GM18951 (cell line): ENCODE measurements around the gene DSN1.
"Not testable (repeated sequence)": the region's sequence is repeated elsewhere in the genome, so short reads cannot be mapped to it uniquely, and the experiment has no call there.

Experiments used
- POLR2A ChIP-seq: IDR thresholded peaks from 4 replicates; pipeline ENCODE4 v1.6.1; 2011; ENCODE audit warnings: mild to moderate bottlenecking; ENCODE audit not compliant: insufficient read length, insufficient read depth; ENCODE audit errors: extremely low read depth
- in situ Hi-C: fragments of 300-500 bp; cut with MboI; formaldehyde crosslinking; loops from one replicate; pipeline ENCODE4 v1.12.0; 2022; ENCODE audit warnings: low sequenced_read_pairs, mixed read lengths, inconsistent platforms; ENCODE audit not compliant: unreplicated experiment

DSN1 gene

GRCh38 chr20:36804425-36804824 lies 30.9 kb upstream of the DSN1 start:
- TF ChIP-seq POLR2A: no peak
- in situ Hi-C loops: no loop called here

- TF ChIP-seq POLR2A: no peak
- in situ Hi-C loops: no loop called here
Observed at GRCh38 chr20:36802326-36803222, 29.0 kb upstream of the DSN1 start.

- in situ Hi-C loops: no loop called here
- no peak for TF ChIP-seq POLR2A
Observed at GRCh38 chr20:36800410-36800809, 26.8 kb upstream of the DSN1 start.

DNA sequence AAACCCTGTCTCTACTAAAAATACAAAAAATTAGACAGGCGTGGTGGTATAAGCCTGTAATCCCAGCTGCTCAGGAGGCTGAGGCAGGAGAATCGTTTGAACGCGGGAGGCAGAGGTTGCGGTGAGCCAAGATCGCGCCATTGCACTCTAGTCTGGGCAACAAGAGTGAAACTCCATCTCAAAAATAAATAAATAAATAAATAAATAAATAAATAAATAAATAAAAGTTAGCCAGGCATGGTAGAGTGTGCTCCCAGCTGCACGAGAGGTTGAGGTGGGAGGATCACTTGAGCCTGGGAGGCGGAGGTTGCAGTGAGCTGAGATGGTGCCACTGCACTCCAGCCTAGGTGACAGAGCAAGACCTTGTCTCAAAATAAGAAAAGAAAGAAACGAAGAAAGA lies 25.8 kb upstream of the DSN1 start:
- in situ Hi-C loops: not testable (repeated sequence)

- in situ Hi-C loops: no loop called here
Observed at GRCh38 chr20:36796875-36797274, 23.3 kb upstream of the DSN1 start.

DNA sequence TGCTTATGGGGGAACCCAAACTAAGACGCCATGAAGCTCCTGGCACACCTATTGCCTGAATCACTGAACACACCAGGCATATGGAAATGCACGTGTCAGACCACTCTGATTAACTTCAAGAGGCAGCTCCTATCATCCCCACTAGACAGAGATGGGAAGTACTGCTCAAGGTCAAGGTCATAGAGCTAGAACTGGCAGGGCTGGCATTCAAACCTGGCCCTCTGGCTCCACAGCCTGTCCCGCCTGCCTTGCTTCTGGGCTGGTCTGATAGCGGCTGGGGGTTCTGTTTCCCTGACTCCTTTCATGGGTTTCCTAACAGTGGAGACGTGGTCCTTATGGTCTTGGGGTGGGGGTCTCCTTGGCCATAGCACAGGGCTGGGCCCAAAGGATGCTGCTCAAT lies 22.6 kb upstream of the DSN1 start:
- no peak for TF ChIP-seq POLR2A
- in situ Hi-C loops: no loop called here

More at GRCh38 chr20:36796875-36797274, 23.3 kb upstream of the DSN1 start:
- TF ChIP-seq POLR2A: no peak

DNA sequence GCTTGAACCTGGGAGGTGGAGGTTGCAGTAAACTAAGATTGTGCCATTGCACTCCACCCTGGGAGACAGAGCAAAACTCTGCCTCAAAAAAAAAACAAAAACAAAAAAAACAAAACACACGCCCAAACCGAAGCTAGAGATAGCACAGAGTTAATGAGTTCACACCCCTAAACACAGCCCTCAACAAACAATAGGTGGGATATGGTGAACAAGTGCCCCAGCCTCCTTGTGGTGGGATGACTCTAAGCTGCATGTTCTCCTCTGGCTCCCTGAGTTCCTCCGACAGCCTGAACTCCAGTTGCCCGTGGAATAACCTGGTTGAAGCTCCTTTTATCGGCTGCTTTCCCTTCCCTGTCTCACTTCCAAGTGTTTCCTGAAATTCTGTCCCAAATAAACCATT lies 22.1 kb upstream of the DSN1 start:
- in situ Hi-C loops: no loop called here
- TF ChIP-seq POLR2A: no peak

- TF ChIP-seq POLR2A: no peak
- in situ Hi-C loops: no loop called here
Observed at GRCh38 chr20:36794116-36794474, 20.5 kb upstream of the DSN1 start.

DNA sequence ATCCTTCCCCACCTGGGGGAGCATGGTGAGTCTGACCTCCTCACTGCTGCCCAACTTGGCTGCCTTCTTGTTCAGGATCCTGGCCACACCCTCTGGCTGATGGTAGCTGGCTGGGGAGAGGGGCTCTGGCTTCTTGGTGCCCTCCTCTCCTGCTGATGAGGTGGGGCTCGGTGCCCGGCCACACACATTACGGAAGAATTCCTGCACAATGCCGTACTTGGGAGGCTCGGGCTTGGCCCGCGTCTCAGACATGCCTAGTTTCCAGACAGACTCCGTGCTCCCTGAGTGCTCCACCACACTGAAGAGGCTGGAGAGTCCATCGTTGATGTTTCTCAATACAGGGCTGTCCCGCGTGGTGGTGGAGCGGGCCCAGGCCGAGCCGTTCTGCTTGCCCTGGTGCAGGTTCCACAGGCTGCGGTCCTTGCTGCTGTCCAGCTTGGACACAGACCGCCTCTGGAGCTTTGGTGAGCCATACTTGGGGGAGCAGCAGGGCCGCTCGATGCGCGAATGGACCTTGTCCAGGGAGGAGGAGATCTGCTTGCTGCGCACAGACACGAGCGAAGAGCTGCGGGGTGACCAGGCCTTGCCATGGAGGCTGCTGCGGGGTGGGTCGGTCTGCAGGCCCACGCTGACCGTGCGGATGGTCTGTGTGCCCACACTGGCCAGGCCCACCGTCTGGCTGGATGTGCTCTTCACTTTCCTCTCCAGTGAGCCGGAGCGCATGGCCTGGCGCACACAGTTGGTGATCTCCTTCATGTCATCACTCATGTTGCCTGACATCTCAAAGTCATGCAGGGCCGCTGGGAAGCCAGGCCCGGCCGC lies 19.9 kb upstream of the DSN1 start:
- in situ Hi-C loops: no loop called here
- TF ChIP-seq POLR2A: no peak

DNA sequence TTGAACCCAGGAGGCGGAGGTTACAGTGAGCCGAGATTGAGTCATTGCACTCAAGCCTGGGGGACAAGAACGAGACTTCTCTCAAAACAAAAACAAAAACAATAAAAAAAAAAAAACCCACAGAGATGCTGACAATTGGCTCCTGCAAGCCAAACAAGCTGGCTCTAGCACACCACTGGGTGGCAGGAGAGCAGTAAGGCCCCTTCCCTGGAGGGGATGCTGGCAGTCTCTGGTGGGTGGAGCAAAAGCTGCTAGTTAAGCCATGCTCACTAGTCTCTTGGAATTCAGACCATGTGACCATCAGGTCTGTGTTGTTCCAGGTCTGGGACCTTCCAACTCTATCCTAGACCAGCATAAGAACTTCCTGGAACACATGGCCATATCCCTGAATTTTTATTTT lies 18.9 kb upstream of the DSN1 start:
- in situ Hi-C loops: no loop called here
- TF ChIP-seq POLR2A: no peak

- in situ Hi-C loops: no loop called here
- no peak for TF ChIP-seq POLR2A
Observed at GRCh38 chr20:36791862-36792261, 18.3 kb upstream of the DSN1 start.

DNA sequence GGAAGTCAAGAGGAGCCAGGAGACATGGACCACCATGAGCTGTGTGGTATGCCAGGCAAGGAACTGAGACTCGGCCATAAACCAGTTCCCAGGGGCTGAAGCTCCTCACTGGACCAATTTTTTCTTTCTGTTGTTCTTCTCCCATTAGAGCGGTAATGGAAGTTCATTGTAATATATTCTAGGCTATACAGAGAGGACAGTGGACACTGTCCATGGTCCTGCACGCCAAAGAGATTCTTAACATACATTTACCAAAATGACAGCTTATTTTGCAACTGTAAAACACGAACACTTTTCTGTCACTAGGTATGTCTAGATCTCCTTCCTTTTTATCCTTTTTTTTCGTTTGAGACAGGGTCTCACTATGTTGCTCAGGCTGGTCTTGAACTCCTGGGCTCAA lies 13.1 kb upstream of the DSN1 start:
- in situ Hi-C loops: no loop called here
- TF ChIP-seq POLR2A: no peak

DNA sequence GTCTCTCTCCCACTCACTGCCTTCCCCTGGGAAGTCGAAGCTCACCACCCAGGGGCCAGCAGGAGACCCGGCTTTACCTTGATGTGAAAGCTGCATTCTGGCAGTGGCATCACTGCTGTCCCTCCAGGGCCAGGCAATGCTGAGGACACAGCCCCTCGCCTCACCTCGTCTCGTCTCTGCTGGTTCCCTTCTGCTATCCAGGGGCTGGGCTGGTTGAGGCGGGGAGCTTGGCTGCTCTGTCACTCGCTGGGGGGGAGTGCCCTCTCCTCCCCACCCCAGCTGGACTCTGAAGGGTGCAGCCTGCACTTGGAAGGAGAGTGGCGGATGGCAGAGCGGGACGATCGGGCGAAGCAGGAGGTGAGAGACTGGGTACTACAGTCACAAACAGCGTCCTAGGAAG lies 12.7 kb upstream of the DSN1 start:
- in situ Hi-C loops: no loop called here
- TF ChIP-seq POLR2A: no peak

DNA sequence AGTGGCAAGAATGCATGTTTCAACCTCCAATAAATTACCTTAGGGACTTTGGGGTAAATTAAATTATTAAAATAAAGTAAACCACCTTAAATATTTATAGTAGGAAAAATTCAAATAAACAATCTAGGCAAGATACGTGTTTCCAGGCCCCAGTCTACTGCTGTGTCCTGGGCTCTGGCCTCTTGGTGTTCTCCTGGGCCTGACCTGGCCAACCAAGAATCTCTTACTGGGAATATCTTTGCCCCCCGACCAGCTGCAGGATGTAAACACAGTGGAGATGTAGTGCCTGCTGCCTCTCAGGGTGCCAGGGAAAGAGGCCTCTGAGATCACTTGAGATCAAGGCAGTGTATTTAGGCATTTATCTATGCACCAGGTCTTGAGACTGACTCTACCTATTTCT lies 11.7 kb upstream of the DSN1 start:
- no peak for TF ChIP-seq POLR2A
- in situ Hi-C loops: no loop called here

GRCh38 chr20:36784900-36785299 lies 11.3 kb upstream of the DSN1 start:
- in situ Hi-C loops: no loop called here
- TF ChIP-seq POLR2A: no peak
